HG03103 (cell line): ENCODE data around the gene RNF19B.

Experiments
- ATAC-seq: cut with Tn5 transposase; IDR thresholded peaks from one replicate; pipeline ENCODE4 v1.9.1; 2021; ENCODE audit warnings: low read depth; ENCODE audit not compliant: unreplicated experiment

RNF19B gene

GRCh38 chr1:32969566-32969965, 5.0 kb upstream of the RNF19B start:
- ATAC-seq: no peak

- ATAC-seq: no peak
Observed at GRCh38 chr1:32967888-32968568, 3.4 kb upstream of the RNF19B start.

- no peak for ATAC-seq
Observed at GRCh38 chr1:32966900-32967299, 2.3 kb upstream of the RNF19B start.

- no peak for ATAC-seq
Observed at GRCh38 chr1:32965251-32965747, 690 bp upstream of the RNF19B start.

- no peak for ATAC-seq
Observed at GRCh38 chr1:32963746-32964460, 706 bp downstream of the RNF19B start.

GRCh38 chr1:32962248-32962896, 2.2 kb downstream of the RNF19B start:
- no peak for ATAC-seq

- no peak for ATAC-seq
Observed at GRCh38 chr1:32960819-32961355, 3.7 kb downstream of the RNF19B start.

- no peak for ATAC-seq
Observed at GRCh38 chr1:32960342-32960741, 4.3 kb downstream of the RNF19B start.

- ATAC-seq: no peak
Observed at GRCh38 chr1:32958827-32959226, 5.8 kb downstream of the RNF19B start.

GRCh38 chr1:32957017-32957416, 7.6 kb downstream of the RNF19B start:
- ATAC-seq: no peak

GRCh38 chr1:32954168-32954567, 10.4 kb downstream of the RNF19B start:
- ATAC-seq: no peak

- no peak for ATAC-seq
Observed at GRCh38 chr1:32953495-32953894, 11.1 kb downstream of the RNF19B start.

GRCh38 chr1:32949519-32949918, 15.1 kb downstream of the RNF19B start:
- no peak for ATAC-seq

- ATAC-seq: no peak
Observed at GRCh38 chr1:32948905-32949304, 15.7 kb downstream of the RNF19B start.

- no peak for ATAC-seq
Observed at GRCh38 chr1:32948390-32948722, 16.3 kb downstream of the RNF19B start.

- no peak for ATAC-seq
Observed at GRCh38 chr1:32947669-32948389, 16.8 kb downstream of the RNF19B start.

GRCh38 chr1:32946413-32946812, 18.2 kb downstream of the RNF19B start:
- no peak for ATAC-seq

- no peak for ATAC-seq
Observed at GRCh38 chr1:32944180-32944579, 20.4 kb downstream of the RNF19B start.

GRCh38 chr1:32939655-32940371, 24.8 kb downstream of the RNF19B start:
- ATAC-seq: no peak

GRCh38 chr1:32937061-32937460, 27.5 kb downstream of the RNF19B start:
- no peak for ATAC-seq
